ENCODE measurements around the gene FAM204A.

DNA sequence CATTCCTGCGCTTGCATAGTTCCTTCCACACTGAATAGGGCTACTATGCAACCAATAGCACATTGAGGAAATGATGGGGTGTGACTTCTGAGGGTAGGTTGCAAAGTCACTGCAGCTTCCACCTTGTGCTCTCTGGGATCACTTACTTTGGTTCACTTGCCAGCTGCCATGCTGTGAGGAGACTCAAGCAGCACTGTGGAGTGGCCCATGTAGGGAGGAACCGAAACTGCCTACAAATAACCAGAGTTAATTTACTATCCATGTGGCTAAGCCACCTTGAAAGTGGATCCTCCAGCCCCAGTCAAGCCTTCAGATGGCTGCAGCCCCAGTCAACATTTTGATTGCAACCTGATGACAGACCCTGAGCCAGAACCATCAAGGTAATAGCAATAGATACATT lies 64.3 kb downstream of the FAM204A start:
- TF ChIP-seq, protein P1, sequence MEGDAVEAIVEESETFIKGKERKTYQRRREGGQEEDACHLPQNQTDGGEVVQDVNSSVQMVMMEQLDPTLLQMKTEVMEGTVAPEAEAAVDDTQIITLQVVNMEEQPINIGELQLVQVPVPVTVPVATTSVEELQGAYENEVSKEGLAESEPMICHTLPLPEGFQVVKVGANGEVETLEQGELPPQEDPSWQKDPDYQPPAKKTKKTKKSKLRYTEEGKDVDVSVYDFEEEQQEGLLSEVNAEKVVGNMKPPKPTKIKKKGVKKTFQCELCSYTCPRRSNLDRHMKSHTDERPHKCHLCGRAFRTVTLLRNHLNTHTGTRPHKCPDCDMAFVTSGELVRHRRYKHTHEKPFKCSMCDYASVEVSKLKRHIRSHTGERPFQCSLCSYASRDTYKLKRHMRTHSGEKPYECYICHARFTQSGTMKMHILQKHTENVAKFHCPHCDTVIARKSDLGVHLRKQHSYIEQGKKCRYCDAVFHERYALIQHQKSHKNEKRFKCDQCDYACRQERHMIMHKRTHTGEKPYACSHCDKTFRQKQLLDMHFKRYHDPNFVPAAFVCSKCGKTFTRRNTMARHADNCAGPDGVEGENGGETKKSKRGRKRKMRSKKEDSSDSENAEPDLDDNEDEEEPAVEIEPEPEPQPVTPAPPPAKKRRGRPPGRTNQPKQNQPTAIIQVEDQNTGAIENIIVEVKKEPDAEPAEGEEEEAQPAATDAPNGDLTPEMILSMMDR (IDR thresholded peaks at IDR 0.05; ENCODE audit: low read depth, low read length, poor library complexity, severe bottlenecking), result no peak
- TF ChIP-seq EZH2phosphoT487 (IDR thresholded peaks at IDR 0.05; ENCODE audit: borderline replicate concordance, low read length), result no peak
